Peyer's patch (tissue), 4 donors: ENCODE measurements around the gene D2HGDH.

Experiments
- POLR2A ChIP-seq, 2 donors: fragments of 450-650 bp; IDR thresholded peaks; one replicate each; pipeline ENCODE4 v1.5.1; 2017; ENCODE audit warnings: antibody characterized with exemption in 2 of 2, mild to moderate bottlenecking in 2 of 2, moderate library complexity in 2 of 2
- TF ChIP-seq, protein P1 (sequence below), 6 experiments: fragments of 450-650 bp in 4 of 6; fragments of 200-600 bp in 2 of 6; sonication (generic) in 1 of 6; IDR thresholded peaks; one replicate each; pipeline ENCODE4 v1.5.1; 2017 to 2019; ENCODE audit warnings: antibody characterized with exemption in 6 of 6, mild to moderate bottlenecking in 3 of 6, moderate library complexity in 1 of 6

DNA sequence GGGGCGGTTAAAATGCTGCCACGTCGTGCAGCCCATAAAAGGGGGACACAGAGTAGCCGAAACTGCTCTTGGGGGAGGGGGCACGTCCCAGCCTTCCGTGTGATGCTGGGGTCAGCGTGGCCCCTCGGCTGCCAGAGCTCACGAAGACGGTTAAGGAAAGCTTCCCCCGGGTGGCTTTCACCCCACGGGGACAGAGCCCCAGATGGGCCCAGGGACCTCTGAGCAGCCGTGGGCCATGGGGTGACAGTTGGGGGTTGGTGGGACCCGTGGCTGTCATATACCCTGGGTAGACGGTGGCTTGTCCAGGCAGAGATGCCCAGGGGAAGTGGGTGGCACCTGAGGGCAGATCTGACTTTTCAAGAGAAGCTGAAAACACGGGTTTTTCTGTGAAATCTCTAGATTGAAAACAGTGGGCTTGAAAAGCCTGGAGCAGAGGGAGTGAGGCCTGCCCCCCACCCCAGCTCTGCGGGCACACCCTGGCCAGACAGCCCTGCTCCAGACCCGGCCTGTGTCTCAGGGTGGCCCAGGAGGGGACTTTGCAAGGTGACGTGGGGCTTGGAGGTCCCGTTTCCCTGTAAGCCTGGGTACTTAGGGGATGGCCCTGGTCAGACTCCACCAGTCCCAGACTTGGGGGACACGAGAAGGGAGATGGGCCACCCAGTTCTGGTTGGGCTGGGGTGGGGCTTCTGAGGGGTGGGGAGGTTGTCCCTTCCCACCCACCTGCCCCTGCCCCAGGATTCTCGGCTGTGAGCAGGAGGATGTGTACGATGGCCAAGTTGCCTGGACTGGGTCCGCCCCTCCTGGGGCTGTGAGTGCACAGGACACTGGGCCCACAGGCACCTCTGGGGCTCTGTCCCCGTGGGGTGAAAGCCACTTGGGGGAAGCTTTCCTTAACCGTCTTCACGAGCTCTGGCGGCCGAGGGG is 75.2 kb downstream of the D2HGDH start:
- TF ChIP-seq, protein P1, sequence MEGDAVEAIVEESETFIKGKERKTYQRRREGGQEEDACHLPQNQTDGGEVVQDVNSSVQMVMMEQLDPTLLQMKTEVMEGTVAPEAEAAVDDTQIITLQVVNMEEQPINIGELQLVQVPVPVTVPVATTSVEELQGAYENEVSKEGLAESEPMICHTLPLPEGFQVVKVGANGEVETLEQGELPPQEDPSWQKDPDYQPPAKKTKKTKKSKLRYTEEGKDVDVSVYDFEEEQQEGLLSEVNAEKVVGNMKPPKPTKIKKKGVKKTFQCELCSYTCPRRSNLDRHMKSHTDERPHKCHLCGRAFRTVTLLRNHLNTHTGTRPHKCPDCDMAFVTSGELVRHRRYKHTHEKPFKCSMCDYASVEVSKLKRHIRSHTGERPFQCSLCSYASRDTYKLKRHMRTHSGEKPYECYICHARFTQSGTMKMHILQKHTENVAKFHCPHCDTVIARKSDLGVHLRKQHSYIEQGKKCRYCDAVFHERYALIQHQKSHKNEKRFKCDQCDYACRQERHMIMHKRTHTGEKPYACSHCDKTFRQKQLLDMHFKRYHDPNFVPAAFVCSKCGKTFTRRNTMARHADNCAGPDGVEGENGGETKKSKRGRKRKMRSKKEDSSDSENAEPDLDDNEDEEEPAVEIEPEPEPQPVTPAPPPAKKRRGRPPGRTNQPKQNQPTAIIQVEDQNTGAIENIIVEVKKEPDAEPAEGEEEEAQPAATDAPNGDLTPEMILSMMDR (IDR thresholded peaks at IDR 0.05): no peak
- no peak for TF ChIP-seq POLR2A (IDR thresholded peaks at IDR 0.05)
